HEK293T (cell line): Measurements from ENCODE around the gene GABBR1.
"Not testable (repeated sequence)": the region's sequence is repeated elsewhere in the genome, so short reads cannot be mapped to it uniquely, and the experiment has no call there.

Source experiments
- CTCF ChIA-PET: fragments of 350-600 bp; formaldehyde crosslinking; extraction: SDS; loops from one replicate; lab custom pipeline; 2021; ENCODE audit warnings: antibody characterized with exemption, inconsistent platforms; lab: Yijun Ruan, JAX
- POLR2A ChIA-PET: fragments of 350-600 bp; formaldehyde crosslinking; extraction: SDS; loops from one replicate; lab custom pipeline; 2020; ENCODE audit warnings: antibody characterized with exemption, inconsistent platforms; lab: Yijun Ruan, JAX
- DNase-seq: peaks from one replicate; pipeline ENCODE4 v3.0.0; 2012; ENCODE audit warnings: mixed read lengths; ENCODE audit errors: extremely low spot score
- ARNT ChIP-seq: fragments of 450-650 bp; IDR thresholded peaks from 2 replicates; pipeline ENCODE4 v1.6.1; 2017; ENCODE audit warnings: mild to moderate bottlenecking
- BHLHE40 ChIP-seq: fragments of 450-650 bp; IDR thresholded peaks from 2 replicates; pipeline ENCODE4 v1.6.1; 2016; ENCODE audit warnings: mild to moderate bottlenecking, moderate library complexity, borderline replicate concordance
- CTBP1 ChIP-seq: fragments of 450-650 bp; IDR thresholded peaks from 2 replicates; pipeline ENCODE4 v1.6.1; 2016; ENCODE audit warnings: borderline replicate concordance
- ELF4 ChIP-seq: fragments of 450-650 bp; IDR thresholded peaks from 2 replicates; pipeline ENCODE4 v1.6.1; 2017; ENCODE audit warnings: antibody characterized with exemption
- FOXA1 ChIP-seq: fragments of 450-650 bp; IDR thresholded peaks from 2 replicates; pipeline ENCODE4 v1.6.1; 2016; ENCODE audit warnings: mild to moderate bottlenecking
- FOXK2 ChIP-seq: fragments of 450-650 bp; IDR thresholded peaks from 2 replicates; pipeline ENCODE4 v1.6.1; 2016; ENCODE audit warnings: mild to moderate bottlenecking
- FOXM1 ChIP-seq: fragments of 450-650 bp; IDR thresholded peaks from 2 replicates; pipeline ENCODE4 v1.6.1; 2017; ENCODE audit warnings: mild to moderate bottlenecking, borderline replicate concordance
- HDGF ChIP-seq: fragments of 450-650 bp; IDR thresholded peaks from 2 replicates; pipeline ENCODE4 v1.6.1; 2017; ENCODE audit warnings: antibody characterized with exemption, borderline replicate concordance
- L3MBTL2 ChIP-seq: fragments of 450-650 bp; conservative IDR thresholded peaks from 2 replicates; pipeline ENCODE4 v1.6.1; 2016; ENCODE audit warnings: mild to moderate bottlenecking
- LEF1 ChIP-seq: fragments of 450-650 bp; IDR thresholded peaks from 2 replicates; pipeline ENCODE4 v1.6.1; 2017; ENCODE audit warnings: mild to moderate bottlenecking, borderline replicate concordance
- NFRKB ChIP-seq: fragments of 450-650 bp; IDR thresholded peaks from 2 replicates; pipeline ENCODE4 v1.6.1; 2016; ENCODE audit warnings: mild to moderate bottlenecking, moderate library complexity
- SP1 ChIP-seq: fragments of 450-650 bp; IDR thresholded peaks from 2 replicates; pipeline ENCODE4 v1.6.1; 2017
- SUZ12 ChIP-seq: fragments of 450-650 bp; IDR thresholded peaks from 2 replicates; pipeline ENCODE4 v1.6.1; 2016; ENCODE audit warnings: mild to moderate bottlenecking
- TARDBP ChIP-seq: fragments of 450-650 bp; IDR thresholded peaks from 2 replicates; pipeline ENCODE4 v1.6.1; 2016
- ZNF384 ChIP-seq: fragments of 450-650 bp; IDR thresholded peaks from 2 replicates; pipeline ENCODE4 v1.6.1; 2016
- TF ChIP-seq, protein P1 (sequence below): fragments of 450-650 bp; IDR thresholded peaks from 2 replicates; pipeline ENCODE4 v1.6.1; 2016

The GABBR1 gene

DNA sequence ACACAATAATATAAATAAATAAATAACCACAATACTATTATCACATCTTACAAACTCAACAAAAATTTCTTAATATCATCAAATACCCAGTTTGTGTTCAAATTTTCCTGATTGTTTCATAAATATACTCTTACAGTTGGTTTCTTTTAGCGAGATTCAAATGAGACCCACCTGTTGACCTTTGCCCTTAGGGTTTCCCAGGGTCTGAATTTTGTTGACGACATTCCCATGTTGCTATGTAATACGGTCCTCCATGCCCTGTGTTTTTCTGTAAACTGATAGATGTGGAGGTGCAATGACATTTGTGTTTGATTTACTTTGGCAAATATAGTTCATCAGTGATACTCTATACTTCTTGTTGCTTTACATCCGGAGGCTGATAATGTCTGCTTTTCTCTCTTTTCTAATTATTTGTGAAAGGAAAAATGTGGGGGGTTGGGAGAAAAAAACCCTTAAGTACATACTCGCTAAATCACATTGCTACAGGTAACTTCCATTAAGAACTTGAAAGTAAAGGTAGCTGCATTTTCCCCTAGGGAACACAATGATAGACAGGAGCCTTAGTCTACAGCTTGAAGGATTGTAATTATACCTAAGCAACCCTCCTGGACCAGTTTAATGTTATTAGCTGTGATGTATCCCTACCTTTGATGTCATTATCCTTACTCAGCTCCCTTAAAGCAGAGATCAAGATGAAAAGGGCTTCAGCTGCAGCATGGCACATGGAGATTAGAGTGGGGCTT lies 30.5 kb upstream of the GABBR1 start:
- DNase-seq = no peak
- POLR2A ChIA-PET = no interaction called here
- CTCF ChIA-PET = interaction anchor here (7.6 kb wide), 1 partner anchor 11 kb away, joined by 118 read pairs; no protein-coding TSS in a partner anchor
- TF ChIP-seq FOXK2 (no peak), SUZ12 (no peak), HDGF (no peak), BHLHE40 (no peak), TARDBP (no peak), NFRKB (no peak), ZNF384 (no peak), LEF1 (no peak), ELF4 (no peak), CTBP1 (no peak), FOXA1 (no peak)

DNA sequence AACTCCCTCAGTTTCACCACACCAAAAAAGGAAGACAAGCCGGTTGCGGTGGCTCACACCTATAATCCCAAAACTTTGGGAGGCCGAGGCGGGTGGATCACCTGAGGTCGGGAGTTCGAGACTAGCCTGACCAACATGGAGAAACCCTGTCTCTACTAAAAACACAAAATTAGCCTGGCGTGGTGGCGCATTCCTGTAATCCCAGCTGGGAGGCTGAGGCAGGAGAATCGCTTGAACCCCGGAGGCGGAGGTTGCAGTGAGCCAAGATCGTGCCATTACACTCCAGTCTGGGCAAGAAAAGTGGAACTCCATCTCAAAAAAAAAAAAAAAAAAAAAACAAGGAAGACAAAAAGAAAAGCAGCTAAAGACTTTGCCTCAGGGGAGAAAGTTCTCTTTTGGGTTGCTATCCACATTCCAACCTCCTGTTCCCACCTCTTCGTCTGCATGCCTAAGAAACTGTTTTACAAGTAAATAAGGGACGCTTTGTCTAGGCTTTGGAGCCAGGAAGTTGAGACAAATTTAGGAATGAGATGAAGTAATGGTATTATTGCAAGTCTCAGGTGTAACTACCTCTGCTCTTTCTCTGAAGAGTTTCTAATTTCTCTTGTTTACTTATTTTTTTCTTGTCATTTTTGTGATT lies 28.6 kb upstream of the GABBR1 start:
- DNase-seq, POLR2A ChIA-PET: not testable (repeated sequence)
- CTCF ChIA-PET = interaction anchor here (7.6 kb wide), 1 partner anchor 10 kb away, joined by 118 read pairs; no protein-coding TSS in a partner anchor

DNA sequence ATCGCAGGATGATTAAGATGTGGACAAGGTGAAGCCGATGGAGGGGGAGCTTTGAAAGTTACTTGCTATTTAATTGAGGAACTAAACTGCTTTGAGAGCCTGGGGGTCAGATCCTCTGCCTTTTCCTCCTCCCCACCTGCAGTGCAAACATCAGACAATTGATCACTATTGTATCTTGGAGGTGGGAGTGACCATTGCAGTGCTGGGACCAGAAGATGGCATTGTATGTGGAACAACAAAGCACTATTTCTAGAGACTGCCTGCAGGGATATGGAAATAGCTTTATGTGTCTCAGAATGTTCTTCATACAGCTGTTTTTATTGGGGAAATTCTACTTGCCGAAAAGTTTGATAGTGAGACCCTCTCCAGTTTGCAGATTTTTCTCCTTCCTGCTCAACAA lies 28.1 kb upstream of the GABBR1 start:
- ChIA-PET POLR2A (no interaction called here), CTCF (interaction anchor here (7.6 kb wide), 1 partner anchor 9 kb away, joined by 118 read pairs; no protein-coding TSS in a partner anchor)
- no peak for DNase-seq
- no peak for TF ChIP-seq TARDBP
- no peak for TF ChIP-seq L3MBTL2
- TF ChIP-seq ARNT = no peak
- no peak for TF ChIP-seq FOXM1
- no peak for TF ChIP-seq FOXK2
- TF ChIP-seq CTBP1 = no peak
- no peak for TF ChIP-seq HDGF
- TF ChIP-seq ZNF384 = no peak

DNA sequence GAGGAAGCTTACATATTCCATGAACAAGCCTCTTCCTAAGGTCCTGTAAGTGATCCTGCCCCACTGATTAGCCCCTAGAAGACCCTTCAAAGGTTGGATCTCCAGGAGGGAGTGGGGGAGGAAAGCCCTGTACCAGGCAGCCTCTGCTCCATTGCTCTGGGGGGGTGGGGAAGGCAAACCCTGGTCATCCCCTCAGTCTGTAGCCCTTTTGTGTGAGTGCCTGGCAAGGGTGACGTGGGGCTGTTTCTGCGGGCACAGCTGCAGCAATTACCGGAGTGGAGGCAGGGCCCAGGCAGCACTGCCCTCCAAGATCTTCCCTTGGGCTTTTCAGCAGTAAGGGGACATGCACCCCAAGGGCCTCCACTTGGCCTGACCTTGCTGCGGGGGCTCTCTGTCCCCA lies 23.8 kb upstream of the GABBR1 start, which contains the start of gene MOG:
Gene MOG (plus strand): TSS at position 295 of the 400 bp plus-strand sequence. CDS start 118 bp downstream, outside the sequence.
- TF ChIP-seq, protein P1, sequence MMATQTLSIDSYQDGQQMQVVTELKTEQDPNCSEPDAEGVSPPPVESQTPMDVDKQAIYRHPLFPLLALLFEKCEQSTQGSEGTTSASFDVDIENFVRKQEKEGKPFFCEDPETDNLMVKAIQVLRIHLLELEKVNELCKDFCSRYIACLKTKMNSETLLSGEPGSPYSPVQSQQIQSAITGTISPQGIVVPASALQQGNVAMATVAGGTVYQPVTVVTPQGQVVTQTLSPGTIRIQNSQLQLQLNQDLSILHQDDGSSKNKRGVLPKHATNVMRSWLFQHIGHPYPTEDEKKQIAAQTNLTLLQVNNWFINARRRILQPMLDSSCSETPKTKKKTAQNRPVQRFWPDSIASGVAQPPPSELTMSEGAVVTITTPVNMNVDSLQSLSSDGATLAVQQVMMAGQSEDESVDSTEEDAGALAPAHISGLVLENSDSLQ = no peak
- no peak for TF ChIP-seq ZNF384
- no peak for TF ChIP-seq TARDBP
- TF ChIP-seq FOXK2 = no peak
- no peak for TF ChIP-seq L3MBTL2
- no peak for TF ChIP-seq SUZ12
- TF ChIP-seq ELF4 = no peak
- no peak for TF ChIP-seq ARNT
- TF ChIP-seq SP1 = no peak
- ChIA-PET POLR2A (no interaction called here), CTCF (interaction anchor here (1.8 kb wide), 1 partner anchor 11 kb away, joined by 8 read pairs; no protein-coding TSS in a partner anchor)
- no peak for DNase-seq

DNA sequence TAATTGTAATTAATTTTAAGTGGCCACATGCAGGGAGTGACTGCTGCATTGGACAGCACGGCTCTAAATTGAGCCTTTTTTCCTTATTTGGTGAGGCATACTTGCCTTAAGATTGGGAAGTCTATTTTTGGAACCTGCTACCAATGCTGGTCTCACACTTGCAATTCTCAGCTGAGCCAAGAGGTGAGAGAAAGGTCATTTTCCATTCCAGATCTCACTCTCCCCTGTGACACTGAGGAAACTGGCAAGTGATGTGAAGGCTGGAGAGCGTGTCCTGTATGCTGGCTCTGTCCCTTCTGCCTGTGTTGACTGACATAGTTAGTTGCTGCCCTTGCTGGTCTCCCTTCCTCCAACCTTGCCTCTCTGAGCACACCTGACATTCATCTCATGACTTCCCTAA lies 23.2 kb upstream of the GABBR1 start:
- DNase-seq = no peak
- TF ChIP-seq FOXK2 (no peak), L3MBTL2 (no peak), FOXM1 (no peak), NFRKB (no peak), TARDBP (no peak), ARNT (no peak), ZNF384 (no peak), SUZ12 (no peak), ELF4 (no peak), SP1 (no peak), BHLHE40 (no peak), LEF1 (no peak), CTBP1 (no peak), HDGF (no peak), FOXA1 (no peak)
- TF ChIP-seq, protein P1 = no peak
- POLR2A ChIA-PET = no interaction called here
- CTCF ChIA-PET = interaction anchor here (0.6 to 1.8 kb wide), 2 partner anchors 10 to 340 kb away, joined by 3 to 8 read pairs; no protein-coding TSS in a partner anchor

DNA sequence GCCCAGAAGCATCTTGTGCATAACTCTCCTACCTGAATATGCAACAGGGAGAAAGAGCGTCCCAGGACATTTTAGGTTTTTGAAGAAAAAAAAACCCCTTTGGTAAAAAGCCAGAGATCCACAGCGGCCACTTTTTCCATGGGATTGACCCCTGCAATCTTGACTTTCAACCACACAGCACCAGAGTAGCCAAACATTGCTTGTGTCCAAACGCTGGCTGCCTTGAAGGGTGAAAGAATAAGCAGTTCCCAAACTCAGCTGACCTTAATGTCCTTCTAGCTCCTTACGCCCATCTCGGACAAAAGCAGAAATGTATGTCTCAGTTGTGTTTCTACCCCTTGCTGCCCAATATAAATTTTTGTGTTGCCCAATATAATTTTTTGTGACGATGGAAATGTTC lies 22.7 kb upstream of the GABBR1 start:
- ChIA-PET POLR2A (no interaction called here), CTCF (interaction anchor here (0.6 to 6.9 kb wide), 3 partner anchors 8 to 340 kb away, joined by 3 to 118 read pairs (median 8); no protein-coding TSS in a partner anchor)
- no peak for DNase-seq
- TF ChIP-seq ZNF384 (no peak), FOXM1 (no peak), ELF4 (no peak), ARNT (no peak), LEF1 (no peak), NFRKB (no peak), CTBP1 (no peak), HDGF (no peak), TARDBP (no peak), BHLHE40 (no peak), FOXK2 (no peak), SP1 (no peak), FOXA1 (no peak), SUZ12 (no peak)
